Measurements from ENCODE around the gene SUN5.

Gene SUN5

DNA sequence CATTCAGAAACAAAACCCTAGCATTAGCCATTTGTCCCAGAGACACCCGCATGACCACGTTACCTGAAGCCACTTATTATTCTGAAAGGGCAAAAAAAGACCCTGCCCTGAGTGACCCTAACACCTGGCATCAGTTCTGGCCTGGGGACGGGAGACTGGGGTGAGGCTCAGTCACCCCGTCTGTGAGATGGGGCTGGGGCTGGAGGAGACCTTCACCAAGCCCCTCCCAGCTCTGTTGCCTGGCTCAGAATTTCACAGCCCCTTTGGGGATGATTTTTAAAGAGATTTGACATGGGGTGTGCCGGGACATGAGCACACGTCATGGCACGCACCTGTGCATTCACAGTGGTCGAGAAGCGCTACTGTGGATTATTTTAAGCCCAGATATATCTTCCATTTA lies 25.8 kb upstream of the SUN5 start:
- H3K27me3 ChIP-seq (ENCODE audit: insufficient read depth, low read length): no peaks in the 10 kb centered on the region
- no peaks in the 10 kb centered on the region for H3K4me1 ChIP-seq (ENCODE audit: control insufficient read depth in 1 of 2, insufficient read depth in 2 of 2, low read length in 2 of 2)
- H3K14ac ChIP-seq (ENCODE audit: low read length): no peak overlapping the region
- no peaks in the 10 kb centered on the region for H3K79me2 ChIP-seq (ENCODE audit: control insufficient read depth, insufficient read depth, low read length, poor library complexity)
- no peaks in the 10 kb centered on the region for H3K9me3 ChIP-seq (ENCODE audit: insufficient read depth, low read depth, low read length)
- H2BK5ac ChIP-seq (ENCODE audit: low read depth, low read length, poor library complexity): no peak overlapping the region
- H3K23ac ChIP-seq (ENCODE audit: low read length): no peak overlapping the region
- no peak overlapping the region for H3K4ac ChIP-seq (ENCODE audit: low read depth, low read length)
- no CpG with 5 or more reads among the region's 9 CpGs for WGBS (ENCODE audit: extremely low coverage, insufficient coverage, insufficient read length)
- no peak overlapping the region for H4K12ac ChIP-seq (ENCODE audit: low read depth, low read length)
- H4K8ac ChIP-seq (ENCODE audit: low read depth, low read length): no peak overlapping the region
- H2BK120ac ChIP-seq (ENCODE audit: insufficient read depth, low read length, poor library complexity): no peak overlapping the region
- no peak overlapping the region for H3K4me2 ChIP-seq (ENCODE audit: low read length)
- no peak overlapping the region for H2BK12ac ChIP-seq (ENCODE audit: low read length)
- H3K18ac ChIP-seq (ENCODE audit: low read length): no peak overlapping the region
- no peak overlapping the region for H2AK5ac ChIP-seq (ENCODE audit: low read length)
- no peak overlapping the region for H4K91ac ChIP-seq (ENCODE audit: low read depth, low read length)
- H3K36me3 ChIP-seq (ENCODE audit: control insufficient read depth in 1 of 2, insufficient read depth in 2 of 2, low read length in 2 of 2): no peaks in the 10 kb centered on the region
- no peaks in the 10 kb centered on the region for H3K79me1 ChIP-seq (ENCODE audit: low read length)
- no peak overlapping the region for H2AFZ ChIP-seq (ENCODE audit: insufficient read depth, low read length, poor library complexity)
- H3K9ac ChIP-seq (ENCODE audit: low read length): no peak overlapping the region
- DNase-seq: no peak
- no peak overlapping the region for H3K27ac ChIP-seq (ENCODE audit: low read depth, low read length)
- H3K4me3 ChIP-seq (ENCODE audit: low read depth, low read length): no peak overlapping the region

DNA sequence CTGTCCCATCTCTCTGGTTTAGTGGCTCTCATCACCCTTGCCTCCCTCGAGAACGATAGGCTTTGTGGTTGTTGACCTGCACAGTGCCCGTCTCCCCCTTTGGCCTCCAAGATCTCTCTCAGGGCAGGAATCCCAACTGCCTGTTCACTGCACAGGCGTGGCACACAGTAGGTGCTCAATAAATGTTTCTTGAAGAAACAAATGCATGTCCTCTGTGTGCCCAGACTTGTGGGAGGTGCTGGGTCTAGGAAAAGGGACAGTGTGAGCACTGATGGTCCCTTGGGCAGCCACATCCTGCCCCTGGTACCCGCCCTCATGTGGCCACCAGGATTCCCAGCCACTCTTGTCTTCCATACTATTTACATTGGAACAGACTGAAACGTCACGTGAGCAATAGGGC lies 24.6 kb upstream of the SUN5 start:
- H2BK5ac ChIP-seq (ENCODE audit: low read depth, low read length, poor library complexity): no peak overlapping the region
- no peak overlapping the region for H3K4ac ChIP-seq (ENCODE audit: low read depth, low read length)
- H3K79me1 ChIP-seq (ENCODE audit: low read length): no peaks in the 10 kb centered on the region
- no peak overlapping the region for H4K8ac ChIP-seq (ENCODE audit: low read depth, low read length)
- no peak overlapping the region for H3K27ac ChIP-seq (ENCODE audit: low read depth, low read length)
- H3K36me3 ChIP-seq (ENCODE audit: control insufficient read depth in 1 of 2, insufficient read depth in 2 of 2, low read length in 2 of 2): no peaks in the 10 kb centered on the region
- no peak overlapping the region for H4K12ac ChIP-seq (ENCODE audit: low read depth, low read length)
- H3K18ac ChIP-seq (ENCODE audit: low read length): no peak overlapping the region
- no peak overlapping the region for H3K9ac ChIP-seq (ENCODE audit: low read length)
- no peak overlapping the region for H2BK120ac ChIP-seq (ENCODE audit: insufficient read depth, low read length, poor library complexity)
- H3K4me1 ChIP-seq (ENCODE audit: control insufficient read depth in 1 of 2, insufficient read depth in 2 of 2, low read length in 2 of 2): no peaks in the 10 kb centered on the region
- H3K23ac ChIP-seq (ENCODE audit: low read length): no peak overlapping the region
- H3K4me3 ChIP-seq (ENCODE audit: low read depth, low read length): no peak overlapping the region
- H4K91ac ChIP-seq (ENCODE audit: low read depth, low read length): no peak overlapping the region
- no peaks in the 10 kb centered on the region for H3K27me3 ChIP-seq (ENCODE audit: insufficient read depth, low read length)
- H3K14ac ChIP-seq (ENCODE audit: low read length): no peak overlapping the region
- H2AFZ ChIP-seq (ENCODE audit: insufficient read depth, low read length, poor library complexity): no peak overlapping the region
- H3K79me2 ChIP-seq (ENCODE audit: control insufficient read depth, insufficient read depth, low read length, poor library complexity): no peaks in the 10 kb centered on the region
- no peaks in the 10 kb centered on the region for H3K9me3 ChIP-seq (ENCODE audit: insufficient read depth, low read depth, low read length)
- no peak overlapping the region for H2AK5ac ChIP-seq (ENCODE audit: low read length)
- H2BK12ac ChIP-seq (ENCODE audit: low read length): no peak overlapping the region
- WGBS (ENCODE audit: extremely low coverage, insufficient coverage, insufficient read length): no CpG with 5 or more reads among the region's 7 CpGs
- H3K4me2 ChIP-seq (ENCODE audit: low read length): no peak overlapping the region
- DNase-seq: no peak

DNA sequence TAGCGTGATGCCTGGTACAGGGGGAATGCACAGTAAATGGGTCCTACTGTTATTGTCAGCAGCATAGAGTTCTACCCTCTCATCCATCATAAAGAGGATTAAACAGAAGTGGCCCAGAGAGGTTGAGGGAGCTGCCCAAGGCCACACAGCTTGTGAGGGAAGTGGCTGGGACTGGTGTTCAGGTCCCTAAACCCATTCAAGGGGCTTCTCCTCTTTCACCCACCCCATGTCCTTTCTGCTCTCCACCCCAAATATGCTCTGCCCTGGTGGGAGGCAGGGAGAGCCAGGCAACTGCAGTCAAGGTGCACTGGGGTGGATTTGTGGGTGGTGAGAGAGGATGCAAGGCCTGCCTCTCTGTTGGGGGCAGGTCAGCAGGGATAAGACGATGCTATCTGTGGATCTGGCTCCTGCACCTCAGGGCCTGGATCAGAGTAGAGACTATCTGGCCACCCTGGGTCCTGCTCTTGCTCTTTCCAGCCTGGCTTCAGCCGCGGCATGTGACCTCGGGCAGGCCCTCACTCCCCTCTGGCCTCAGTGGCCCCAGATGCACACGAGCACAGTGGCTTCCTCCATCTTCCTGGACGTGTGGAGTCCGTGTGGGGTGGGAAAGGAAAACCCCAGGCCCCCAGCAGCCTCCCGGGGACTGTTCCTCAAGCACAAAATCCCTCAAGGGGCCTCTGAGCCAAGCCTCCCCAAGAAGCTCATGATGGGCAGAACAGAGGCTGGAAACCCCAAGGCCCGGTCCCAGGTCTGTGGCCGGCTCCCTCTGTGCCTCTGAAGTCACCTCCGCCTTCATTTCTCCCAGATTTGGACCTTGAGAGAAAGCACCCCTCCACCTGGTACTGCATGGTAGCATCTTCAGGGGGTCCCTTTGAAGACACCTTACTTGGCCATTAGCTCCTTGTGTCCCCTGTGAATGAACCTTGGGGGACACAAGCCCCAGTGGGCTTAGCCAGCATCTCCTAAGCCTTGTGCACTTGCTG lies 23.8 kb upstream of the SUN5 start:
- Histone ChIP-seq H3K23ac (ENCODE audit: low read length) (no peak overlapping the region), H3K9me3 (ENCODE audit: insufficient read depth, low read depth, low read length) (no peaks in the 10 kb centered on the region), H2BK12ac (ENCODE audit: low read length) (no peak overlapping the region), H3K14ac (ENCODE audit: low read length) (no peak overlapping the region), H4K12ac (ENCODE audit: low read depth, low read length) (no peak overlapping the region), H3K79me2 (ENCODE audit: control insufficient read depth, insufficient read depth, low read length, poor library complexity) (no peaks in the 10 kb centered on the region), H4K8ac (ENCODE audit: low read depth, low read length) (no peak overlapping the region), H3K4ac (ENCODE audit: low read depth, low read length) (no peak overlapping the region), H3K4me2 (ENCODE audit: low read length) (no peak overlapping the region), H3K79me1 (ENCODE audit: low read length) (no peaks in the 10 kb centered on the region), H2AK5ac (ENCODE audit: low read length) (no peak overlapping the region), H3K4me3 (ENCODE audit: low read depth, low read length) (no peak overlapping the region), H3K18ac (ENCODE audit: low read length) (no peak overlapping the region), H2AFZ (ENCODE audit: insufficient read depth, low read length, poor library complexity) (no peak overlapping the region), H2BK5ac (ENCODE audit: low read depth, low read length, poor library complexity) (no peak overlapping the region), H3K27ac (ENCODE audit: low read depth, low read length) (no peak overlapping the region), H2BK120ac (ENCODE audit: insufficient read depth, low read length, poor library complexity) (no peak overlapping the region), H4K91ac (ENCODE audit: low read depth, low read length) (no peak overlapping the region), H3K4me1 (ENCODE audit: control insufficient read depth in 1 of 2, insufficient read depth in 2 of 2, low read length in 2 of 2) (no peaks in the 10 kb centered on the region), H3K9ac (ENCODE audit: low read length) (peak overlapping the region; percentile 18), H3K27me3 (ENCODE audit: insufficient read depth, low read length) (no peaks in the 10 kb centered on the region), H3K36me3 (ENCODE audit: control insufficient read depth in 1 of 2, insufficient read depth in 2 of 2, low read length in 2 of 2) (no peaks in the 10 kb centered on the region)
- no peak for DNase-seq
- no CpG with 5 or more reads among the region's 12 CpGs for WGBS (ENCODE audit: extremely low coverage, insufficient coverage, insufficient read length)

DNA sequence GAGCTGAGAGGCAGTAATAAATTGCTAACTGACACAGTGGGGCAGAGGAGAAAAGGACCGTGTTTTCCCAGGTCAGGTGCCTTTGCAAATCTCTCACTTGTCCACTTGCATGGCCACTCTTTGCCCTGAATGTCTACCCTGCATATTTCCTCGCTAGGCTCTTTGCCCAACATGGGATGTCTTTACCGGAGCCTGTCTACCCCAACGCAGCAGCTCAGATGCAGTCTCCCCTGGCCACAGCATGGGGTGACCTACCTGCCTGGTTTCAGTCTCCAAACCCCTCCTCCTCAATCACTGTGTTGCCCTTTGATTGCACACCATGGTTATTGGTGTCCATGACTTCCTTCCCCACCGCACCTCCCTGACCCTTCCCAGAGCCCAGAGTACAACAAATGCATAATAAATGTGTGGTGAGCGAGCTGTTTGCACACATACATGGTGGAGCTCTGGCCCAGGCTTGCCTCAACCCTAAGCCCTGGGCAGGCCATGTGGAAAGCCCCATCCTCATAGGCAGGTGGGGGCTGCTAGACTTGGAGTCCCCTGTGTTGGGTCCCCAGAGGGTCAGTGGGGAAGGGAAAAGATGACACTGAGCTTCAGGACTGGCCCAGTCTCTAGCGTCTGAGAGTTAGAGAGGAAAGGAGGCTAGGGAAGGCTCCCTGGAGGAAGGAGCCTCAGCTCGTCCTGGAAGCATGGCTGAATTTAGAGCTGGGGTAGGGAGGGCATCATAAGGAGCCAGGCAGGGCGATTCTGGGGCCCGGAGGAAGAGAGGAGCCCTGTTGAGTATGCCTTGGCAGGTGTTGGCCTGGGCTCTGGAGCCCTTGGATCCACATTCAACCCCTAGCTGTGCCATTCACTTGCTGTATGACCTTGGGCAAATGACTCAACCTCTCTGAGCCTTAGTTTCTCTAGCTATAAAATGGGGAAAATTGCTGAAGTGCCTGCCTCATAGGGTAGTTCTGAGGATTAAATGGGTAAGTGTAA lies 22.8 kb upstream of the SUN5 start:
- H2AFZ ChIP-seq (ENCODE audit: insufficient read depth, low read length, poor library complexity): no peak overlapping the region
- DNase-seq: no peak
- no peak overlapping the region for H3K4me3 ChIP-seq (ENCODE audit: low read depth, low read length)
- no peak overlapping the region for H4K12ac ChIP-seq (ENCODE audit: low read depth, low read length)
- WGBS (ENCODE audit: extremely low coverage, insufficient coverage, insufficient read length): no CpG with 5 or more reads among the region's 10 CpGs
- H2AK5ac ChIP-seq (ENCODE audit: low read length): no peak overlapping the region
- no peaks in the 10 kb centered on the region for H3K79me1 ChIP-seq (ENCODE audit: low read length)
- no peak overlapping the region for H3K4me2 ChIP-seq (ENCODE audit: low read length)
- H3K79me2 ChIP-seq (ENCODE audit: control insufficient read depth, insufficient read depth, low read length, poor library complexity): no peaks in the 10 kb centered on the region
- no peak overlapping the region for H3K14ac ChIP-seq (ENCODE audit: low read length)
- no peaks in the 10 kb centered on the region for H3K36me3 ChIP-seq (ENCODE audit: control insufficient read depth in 1 of 2, insufficient read depth in 2 of 2, low read length in 2 of 2)
- no peak overlapping the region for H3K23ac ChIP-seq (ENCODE audit: low read length)
- no peak overlapping the region for H4K91ac ChIP-seq (ENCODE audit: low read depth, low read length)
- H3K4me1 ChIP-seq (ENCODE audit: control insufficient read depth in 1 of 2, insufficient read depth in 2 of 2, low read length in 2 of 2): no peaks in the 10 kb centered on the region
- no peak overlapping the region for H2BK120ac ChIP-seq (ENCODE audit: insufficient read depth, low read length, poor library complexity)
- no peak overlapping the region for H4K8ac ChIP-seq (ENCODE audit: low read depth, low read length)
- H3K18ac ChIP-seq (ENCODE audit: low read length): no peak overlapping the region
- H3K9me3 ChIP-seq (ENCODE audit: insufficient read depth, low read depth, low read length): no peaks in the 10 kb centered on the region
- H2BK12ac ChIP-seq (ENCODE audit: low read length): no peak overlapping the region
- H2BK5ac ChIP-seq (ENCODE audit: low read depth, low read length, poor library complexity): no peak overlapping the region
- H3K4ac ChIP-seq (ENCODE audit: low read depth, low read length): no peak overlapping the region
- H3K27ac ChIP-seq (ENCODE audit: low read depth, low read length): no peak overlapping the region
- H3K27me3 ChIP-seq (ENCODE audit: insufficient read depth, low read length): no peaks in the 10 kb centered on the region
- no peak overlapping the region for H3K9ac ChIP-seq (ENCODE audit: low read length)

All from trophoblast cell (in vitro differentiated cells and primary cell).